COR-L47 (cell line): Measurements from ENCODE around the gene CHST1.

ENCODE experiments used
- DNase-seq: peaks from one replicate; lab custom pipeline; 2025; lab: John Stamatoyannopoulos, UW

CHST1 gene

GRCh38 chr11:45674481-45675190 is 9.2 kb upstream of the CHST1 start:
- DNase-seq, result no peak

GRCh38 chr11:45673441-45673840 is 8.0 kb upstream of the CHST1 start:
- DNase-seq, result no peak

DNA sequence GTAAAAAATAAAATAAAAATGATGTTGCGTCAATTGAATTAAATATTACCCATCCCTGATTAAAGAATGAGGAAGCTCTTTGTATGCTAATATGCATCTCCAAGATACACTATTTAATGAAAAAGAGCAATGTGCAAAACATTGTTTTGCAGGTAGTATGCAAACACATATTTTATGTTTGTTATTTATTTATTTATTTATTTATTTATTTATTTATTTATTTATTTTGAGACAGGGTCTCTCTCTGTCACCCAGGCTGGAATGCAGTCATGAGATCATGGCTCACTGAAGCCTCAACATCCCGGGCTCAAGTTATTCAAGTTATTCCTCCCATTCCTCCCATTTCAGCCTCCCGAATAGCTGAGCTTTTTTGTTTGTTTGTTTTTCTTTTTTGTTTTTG is 7.2 kb upstream of the CHST1 start:
- DNase-seq, result no peak

DNA sequence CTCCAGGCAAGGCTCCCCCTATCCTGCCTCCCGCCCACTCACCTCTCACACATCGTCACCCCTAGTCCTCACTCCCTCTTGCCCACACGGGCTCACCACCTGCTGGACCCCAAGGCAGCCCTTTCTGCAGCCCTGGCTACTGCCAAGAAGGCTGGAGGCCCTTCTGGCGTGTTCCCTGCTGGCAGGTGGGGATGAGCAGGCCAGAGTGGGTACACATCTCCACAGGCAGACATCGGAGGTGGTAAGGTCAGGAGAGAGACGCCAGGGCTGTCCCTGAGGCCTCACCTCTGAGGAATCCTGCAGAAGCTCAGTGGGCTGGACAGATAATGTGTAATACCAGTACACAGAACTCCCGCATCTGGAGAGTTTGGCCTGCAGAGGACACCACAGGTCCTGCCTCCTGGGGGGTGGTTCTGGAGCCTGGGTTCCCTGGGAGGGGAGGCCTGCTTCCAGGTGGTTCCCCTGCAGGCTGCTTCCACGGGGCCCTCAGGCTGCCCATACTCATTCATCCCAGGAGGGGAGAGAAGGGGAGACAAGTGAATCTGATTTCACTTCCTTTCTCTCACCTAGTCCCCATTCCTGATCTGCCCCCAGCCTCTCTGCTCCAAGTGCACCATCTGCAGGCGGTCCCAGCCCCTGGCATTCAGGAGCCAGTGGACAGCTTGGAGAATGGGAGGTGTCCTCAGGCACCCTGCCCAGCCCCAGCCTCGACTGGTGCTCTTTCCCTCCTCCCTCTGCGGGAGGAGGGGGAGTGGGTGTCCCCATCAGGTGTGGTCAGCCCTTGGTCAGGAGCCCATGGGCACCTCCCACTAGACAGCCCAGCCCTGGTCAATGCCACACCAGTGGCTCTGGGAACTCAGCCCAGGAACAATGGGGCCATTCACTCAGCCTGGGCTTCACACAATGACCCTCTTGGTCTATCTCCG is 6.1 kb upstream of the CHST1 start:
- no peak for DNase-seq

GRCh38 chr11:45670386-45671135 is 5.1 kb upstream of the CHST1 start:
- DNase-seq, result no peak

DNA sequence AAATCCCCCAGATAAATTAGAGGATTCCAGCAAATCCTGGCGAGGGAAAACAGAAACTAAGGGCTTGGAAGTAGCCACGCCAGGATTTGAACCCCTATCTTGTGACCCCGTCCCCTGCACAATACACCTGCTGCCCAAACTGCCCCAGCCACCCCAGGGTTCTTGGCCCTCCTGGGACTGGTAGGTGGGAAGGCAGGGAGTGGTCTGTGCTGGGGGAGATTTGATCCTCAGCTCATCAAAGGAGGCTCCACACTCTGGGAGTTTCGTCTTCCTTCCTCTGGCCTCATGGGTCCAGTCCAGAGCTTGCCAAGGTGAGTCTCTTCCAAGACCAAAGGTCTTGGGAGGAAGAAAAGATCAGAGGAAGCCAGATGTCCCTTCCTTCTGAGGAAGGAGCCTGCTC is 4.5 kb upstream of the CHST1 start:
- DNase-seq, result no peak

DNA sequence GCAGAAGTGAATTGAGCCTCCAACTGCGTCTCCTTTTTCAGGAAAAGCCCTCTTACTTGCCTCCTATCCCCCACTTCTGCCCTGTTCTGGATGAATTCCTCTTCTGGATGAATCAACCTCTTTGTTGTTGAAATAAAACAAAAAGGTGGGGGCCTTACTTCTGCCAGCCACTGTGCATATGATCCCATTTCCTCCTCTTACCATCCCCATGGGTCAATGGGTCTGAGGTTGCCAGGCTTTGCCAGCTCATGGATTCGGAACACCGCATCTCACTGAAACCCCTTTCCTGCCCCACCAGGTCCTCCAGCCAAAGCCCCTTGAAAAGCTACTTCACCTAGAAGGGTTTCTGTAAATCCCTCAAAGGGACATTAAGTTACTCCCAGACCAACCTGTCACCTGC is 3.7 kb upstream of the CHST1 start:
- DNase-seq, result no peak

DNA sequence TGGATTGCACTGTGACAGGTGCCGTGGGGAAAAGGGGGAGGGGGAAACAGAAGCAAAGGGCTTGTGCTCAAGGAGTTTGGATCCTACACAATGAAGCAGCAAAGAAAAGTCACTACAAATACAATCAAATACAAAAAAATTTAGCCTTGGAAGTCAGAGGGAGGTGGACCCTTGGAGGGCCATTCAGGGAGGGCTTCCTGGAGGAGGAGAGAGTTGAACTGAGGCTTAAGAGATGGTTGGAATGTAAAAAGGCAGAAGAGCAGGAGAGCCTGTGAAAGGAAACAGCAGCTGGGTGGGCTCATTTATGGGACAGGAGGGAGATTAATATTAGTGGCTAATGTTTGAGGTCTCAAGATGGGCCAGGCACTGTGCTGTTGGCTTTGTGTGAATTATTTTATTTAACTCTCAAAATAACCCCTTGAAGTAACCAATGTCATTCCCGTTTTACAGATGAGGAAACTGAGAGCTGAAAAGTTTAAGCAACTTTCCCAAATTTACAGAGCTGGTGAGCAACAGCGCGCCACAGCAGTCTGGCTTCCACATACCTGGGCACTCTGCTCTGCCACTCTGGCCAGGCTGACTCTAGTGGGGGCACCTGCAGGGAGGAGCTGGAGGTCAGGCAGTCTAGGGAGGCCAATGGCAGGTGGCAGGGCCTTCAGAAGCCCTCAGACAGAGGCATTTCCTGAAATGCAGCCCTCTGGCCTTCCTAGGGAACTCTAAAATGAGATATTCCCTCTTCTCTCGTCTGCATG is 2.7 kb upstream of the CHST1 start:
- DNase-seq, result no peak

GRCh38 chr11:45666648-45667642 is 1.5 kb upstream of the CHST1 start:
- DNase-seq, result no peak

DNA sequence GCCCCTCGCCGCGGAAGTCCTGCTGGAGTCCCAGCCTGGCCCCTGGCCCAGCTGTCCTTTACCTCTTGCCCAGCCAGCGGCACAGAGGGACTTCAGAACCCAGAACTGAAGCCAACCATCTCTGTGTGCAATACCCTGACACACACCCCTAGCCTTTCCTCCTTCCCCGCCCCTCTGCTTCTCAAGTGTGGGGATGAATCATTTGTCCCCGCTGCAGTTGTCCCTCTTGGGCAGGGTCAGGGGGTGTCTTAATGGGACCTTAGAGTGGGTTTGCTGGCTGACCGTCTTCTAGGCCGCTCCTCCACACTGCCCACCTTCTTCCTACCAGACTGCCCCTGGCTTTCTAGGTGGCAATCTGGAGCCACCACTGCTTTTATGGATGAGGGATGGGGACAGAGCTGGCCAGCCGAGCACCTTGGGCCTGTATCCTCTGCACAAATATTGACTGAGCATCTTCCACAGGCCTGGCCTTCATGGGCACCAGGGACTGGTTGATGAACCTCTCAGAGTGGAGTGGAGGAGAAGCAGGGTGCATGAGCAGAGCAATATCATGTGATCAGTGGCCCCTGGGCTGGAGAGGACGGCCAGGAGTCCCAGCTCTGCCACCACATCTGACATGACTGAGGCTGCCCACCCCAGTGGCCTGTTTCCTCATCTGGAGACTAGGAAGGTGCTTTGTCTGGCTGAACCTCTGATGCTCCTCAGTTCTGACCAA is 668 bp upstream of the CHST1 start:
- DNase-seq, result no peak

DNA sequence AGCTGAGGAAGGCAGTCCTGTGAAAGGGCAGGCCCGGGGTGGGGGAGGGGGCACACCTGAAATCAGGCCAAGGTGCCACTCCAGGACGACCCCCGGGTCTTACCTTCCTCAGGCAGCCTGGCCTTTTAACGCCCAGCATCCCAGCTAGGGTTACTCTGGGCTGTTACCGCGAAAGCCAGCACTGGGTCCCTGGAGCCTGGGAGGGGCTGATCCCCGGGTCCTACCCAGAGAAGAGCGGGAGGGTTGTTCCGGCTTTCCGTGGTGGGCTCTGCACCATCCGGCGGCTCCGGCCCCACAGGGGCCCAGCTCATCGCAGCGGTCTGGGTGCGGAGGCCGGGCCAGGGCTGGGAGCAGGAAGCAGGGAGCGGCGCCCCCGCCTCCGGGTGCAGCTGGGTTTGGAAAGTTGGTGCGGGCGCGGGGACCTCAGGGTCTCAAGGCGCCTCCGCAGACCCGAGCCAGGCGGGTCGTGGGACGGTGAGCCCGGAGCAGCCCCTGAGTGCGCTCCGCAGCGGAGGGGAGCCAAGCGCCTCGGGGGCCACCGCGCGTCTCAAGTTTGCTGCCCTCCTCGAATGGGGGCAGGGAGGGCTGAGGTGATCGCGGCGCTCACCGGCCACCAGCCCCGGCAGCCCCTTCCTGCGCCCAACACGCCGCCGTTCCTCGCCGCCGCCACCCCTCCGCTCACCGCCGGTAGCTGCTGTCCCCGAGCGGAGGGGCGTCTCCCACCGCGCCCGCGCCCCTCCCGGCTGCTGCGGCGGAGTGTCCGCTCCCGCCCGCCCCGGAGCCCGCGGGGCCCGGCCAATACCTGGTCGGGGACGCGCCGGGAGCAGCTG is 831 bp downstream of the CHST1 start:
- DNase-seq, result no peak

DNA sequence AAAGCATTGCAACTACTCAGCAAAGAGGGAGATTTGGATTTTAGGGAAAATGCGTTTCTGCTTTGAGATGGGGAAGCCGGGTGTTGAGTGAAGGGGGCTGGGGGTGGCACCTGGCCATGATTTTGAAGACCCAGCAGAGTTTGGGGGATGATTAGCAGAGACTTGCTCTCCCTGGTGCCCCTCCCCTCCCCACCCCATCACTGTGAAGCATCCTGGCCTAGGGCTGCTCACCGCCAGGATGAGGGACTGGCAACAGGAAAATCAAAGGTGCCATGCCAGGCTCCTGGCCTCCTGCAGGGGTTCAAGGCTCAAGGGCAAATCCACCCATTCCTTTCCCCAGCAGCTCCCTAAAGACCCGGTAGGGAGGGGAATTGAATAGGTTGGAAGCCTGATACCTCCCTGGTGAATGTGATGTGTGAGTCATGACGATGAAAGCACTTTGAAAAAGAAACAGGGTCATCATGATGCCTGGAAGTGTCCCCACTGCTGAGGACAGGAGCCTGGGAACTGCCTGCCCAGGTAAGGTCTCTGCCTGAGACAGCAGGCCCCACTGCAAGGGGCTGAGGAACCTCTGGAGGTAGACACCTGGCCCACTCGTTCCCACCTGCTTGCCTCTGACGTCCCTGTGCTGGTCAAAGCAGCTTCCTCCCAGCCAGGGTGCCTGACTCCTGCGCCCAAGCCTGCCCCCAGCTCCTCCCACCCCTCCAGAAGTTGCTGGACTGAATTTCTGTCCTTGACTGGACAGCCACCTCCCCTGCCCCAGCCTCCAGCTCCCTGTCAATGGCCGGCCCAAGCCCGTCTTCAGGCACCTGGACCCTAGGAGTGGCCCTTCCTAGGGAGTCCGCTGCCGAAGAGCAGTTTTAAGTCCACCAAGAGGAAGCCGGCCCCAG is 1.7 kb downstream of the CHST1 start:
- no peak for DNase-seq

- DNase-seq, result no peak
Measured at GRCh38 chr11:45662665-45663485, 2.5 kb downstream of the CHST1 start.

DNA sequence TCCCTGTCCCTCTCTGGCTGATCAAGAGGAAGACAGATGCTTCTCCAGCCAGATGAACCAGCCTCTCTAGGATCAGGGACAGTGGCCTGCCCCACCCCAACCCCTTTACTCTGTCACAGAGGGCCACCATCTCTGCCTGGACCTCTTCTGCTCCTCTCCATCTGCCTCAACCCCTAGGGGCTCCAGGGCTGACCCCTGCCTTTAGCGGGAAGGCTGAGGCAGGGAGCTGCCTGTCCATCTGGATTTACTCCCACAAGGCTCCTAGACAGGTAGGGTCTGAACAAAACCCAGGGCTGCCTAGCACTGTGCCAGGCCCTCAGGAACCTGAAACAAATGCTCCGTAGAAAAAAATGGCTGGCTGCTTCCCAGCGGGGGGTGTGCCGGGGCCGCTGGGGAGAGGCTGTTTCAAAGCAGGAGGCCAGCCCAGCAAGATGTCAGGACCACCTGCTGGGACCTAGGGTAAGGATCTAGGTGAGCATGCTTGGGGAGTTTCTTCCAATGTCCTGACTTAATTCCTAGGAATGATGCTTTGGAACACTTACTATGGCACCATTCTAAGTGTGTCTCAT is 3.2 kb downstream of the CHST1 start:
- DNase-seq, result no peak

GRCh38 chr11:45661439-45662055 is 3.9 kb downstream of the CHST1 start:
- no peak for DNase-seq

- no peak for DNase-seq
Measured at GRCh38 chr11:45660729-45661438, 4.5 kb downstream of the CHST1 start.
